NCI-H446 treated with DMSO at 0.1 percent for 48 hours (cell line): ENCODE results near the gene BCR.

Experiments used
- DNase-seq: peaks from one replicate; lab custom pipeline; 2025; lab: John Stamatoyannopoulos, UW

The BCR gene

GRCh38 chr22:23176645-23177027 is 3.7 kb upstream of the BCR start:
- DNase-seq: no peak

- DNase-seq: no peak
Observed at GRCh38 chr22:23177197-23177596, 3.1 kb upstream of the BCR start.

- peak; percentile 35 for DNase-seq
Observed at GRCh38 chr22:23178512-23179254, 1.6 kb upstream of the BCR start.

DNA sequence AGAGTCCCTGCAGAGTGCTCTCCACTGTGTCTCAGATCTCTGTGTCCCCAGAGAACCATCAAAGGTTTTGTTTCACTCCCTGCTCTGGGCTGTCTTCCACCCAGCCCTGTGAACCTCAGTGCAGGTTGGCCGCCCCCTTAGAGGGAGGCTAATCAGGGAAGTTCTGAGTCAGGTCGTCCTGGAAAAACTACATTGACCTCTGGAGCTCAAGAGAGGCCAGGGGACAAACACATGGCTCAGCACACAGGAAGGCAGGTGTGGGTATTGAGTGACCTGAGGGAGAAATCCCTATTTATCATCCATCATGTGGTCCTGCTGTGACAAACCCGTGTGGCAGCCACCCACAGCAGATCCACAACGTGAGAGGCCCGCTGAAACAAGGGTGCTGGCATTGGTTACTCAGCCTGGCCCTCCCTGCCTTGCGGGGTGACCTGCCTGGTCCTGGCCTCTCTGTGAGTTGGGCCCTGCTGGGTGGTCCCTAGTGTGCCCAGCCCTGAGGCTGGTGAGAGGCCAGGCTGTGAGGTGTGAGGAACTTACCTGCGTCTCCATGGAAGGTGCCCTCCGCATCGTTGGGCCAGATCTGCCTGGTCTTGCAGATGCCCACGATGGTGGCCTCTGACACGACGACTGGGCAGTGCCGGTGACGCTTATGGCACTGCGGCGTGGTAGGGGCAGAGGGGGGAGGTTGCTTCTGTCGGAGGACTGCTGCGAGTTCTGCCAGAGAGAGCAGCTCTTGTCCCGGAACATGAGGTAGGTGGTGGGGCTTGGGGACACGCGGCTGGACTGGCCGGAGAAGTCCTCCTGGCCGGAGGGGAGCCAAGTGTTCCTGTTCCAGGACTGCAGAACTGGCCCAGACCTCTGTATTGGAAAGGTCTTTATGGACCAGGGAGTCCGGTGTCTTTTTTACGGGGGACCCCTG is 669 bp upstream of the BCR start:
- no peak for DNase-seq

DNA sequence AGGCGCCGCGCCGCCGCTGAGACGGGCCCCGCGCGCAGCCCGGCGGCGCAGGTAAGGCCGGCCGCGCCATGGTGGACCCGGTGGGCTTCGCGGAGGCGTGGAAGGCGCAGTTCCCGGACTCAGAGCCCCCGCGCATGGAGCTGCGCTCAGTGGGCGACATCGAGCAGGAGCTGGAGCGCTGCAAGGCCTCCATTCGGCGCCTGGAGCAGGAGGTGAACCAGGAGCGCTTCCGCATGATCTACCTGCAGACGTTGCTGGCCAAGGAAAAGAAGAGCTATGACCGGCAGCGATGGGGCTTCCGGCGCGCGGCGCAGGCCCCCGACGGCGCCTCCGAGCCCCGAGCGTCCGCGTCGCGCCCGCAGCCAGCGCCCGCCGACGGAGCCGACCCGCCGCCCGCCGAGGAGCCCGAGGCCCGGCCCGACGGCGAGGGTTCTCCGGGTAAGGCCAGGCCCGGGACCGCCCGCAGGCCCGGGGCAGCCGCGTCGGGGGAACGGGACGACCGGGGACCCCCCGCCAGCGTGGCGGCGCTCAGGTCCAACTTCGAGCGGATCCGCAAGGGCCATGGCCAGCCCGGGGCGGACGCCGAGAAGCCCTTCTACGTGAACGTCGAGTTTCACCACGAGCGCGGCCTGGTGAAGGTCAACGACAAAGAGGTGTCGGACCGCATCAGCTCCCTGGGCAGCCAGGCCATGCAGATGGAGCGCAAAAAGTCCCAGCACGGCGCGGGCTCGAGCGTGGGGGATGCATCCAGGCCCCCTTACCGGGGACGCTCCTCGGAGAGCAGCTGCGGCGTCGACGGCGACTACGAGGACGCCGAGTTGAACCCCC is 798 bp downstream of the BCR start:
- no peak for DNase-seq

DNA sequence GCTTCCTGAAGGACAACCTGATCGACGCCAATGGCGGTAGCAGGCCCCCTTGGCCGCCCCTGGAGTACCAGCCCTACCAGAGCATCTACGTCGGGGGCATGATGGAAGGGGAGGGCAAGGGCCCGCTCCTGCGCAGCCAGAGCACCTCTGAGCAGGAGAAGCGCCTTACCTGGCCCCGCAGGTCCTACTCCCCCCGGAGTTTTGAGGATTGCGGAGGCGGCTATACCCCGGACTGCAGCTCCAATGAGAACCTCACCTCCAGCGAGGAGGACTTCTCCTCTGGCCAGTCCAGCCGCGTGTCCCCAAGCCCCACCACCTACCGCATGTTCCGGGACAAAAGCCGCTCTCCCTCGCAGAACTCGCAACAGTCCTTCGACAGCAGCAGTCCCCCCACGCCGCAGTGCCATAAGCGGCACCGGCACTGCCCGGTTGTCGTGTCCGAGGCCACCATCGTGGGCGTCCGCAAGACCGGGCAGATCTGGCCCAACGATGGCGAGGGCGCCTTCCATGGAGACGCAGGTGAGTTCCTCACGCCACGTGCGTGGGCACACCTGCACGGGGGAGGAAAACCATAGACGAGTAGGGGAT is 1.5 kb downstream of the BCR start:
- DNase-seq: no peak

GRCh38 chr22:23182309-23183060 is 2.2 kb downstream of the BCR start:
- no peak for DNase-seq

GRCh38 chr22:23183061-23183698 is 2.9 kb downstream of the BCR start:
- no peak for DNase-seq

GRCh38 chr22:23184100-23184763 is 3.9 kb downstream of the BCR start:
- DNase-seq: no peak

DNA sequence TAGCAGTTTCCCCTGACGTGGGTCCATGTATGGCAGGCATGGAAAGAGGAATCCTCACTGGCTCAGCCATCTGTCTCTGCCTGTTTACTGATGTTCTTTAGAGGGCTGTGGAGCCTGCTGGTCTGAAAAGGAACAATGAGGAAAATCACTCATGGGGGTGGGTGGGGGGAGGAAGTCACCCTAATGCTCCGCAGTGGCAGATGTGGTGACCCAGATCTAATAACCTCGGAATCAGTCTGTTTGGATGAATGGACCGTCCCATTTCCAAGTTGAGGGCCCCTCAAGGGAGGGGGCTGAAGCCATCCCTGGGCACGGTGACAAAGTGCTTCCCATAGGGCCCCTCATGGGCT is 4.4 kb downstream of the BCR start:
- no peak for DNase-seq

DNA sequence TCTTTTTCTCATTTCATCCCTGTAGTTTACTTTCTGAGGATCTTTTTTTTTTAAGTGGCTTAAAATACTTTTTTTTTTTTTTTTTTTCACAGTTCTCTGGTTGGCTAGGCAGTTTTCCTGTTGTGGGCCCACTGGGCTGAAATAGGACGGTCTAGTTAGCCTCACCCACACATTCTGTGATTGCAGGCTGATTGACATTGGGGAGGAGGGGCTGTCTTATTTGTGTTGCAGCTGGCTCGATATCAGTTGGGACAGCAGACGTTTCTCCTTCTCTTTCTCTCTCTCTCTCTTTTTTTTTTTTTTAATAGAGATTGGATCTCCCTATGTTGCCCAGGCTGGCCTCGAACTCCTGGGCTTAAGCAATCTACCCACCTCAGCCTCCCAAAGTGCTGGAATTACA is 6.9 kb downstream of the BCR start:
- DNase-seq: no peak

- DNase-seq: no peak
Observed at GRCh38 chr22:23187871-23188700, 7.8 kb downstream of the BCR start.

DNA sequence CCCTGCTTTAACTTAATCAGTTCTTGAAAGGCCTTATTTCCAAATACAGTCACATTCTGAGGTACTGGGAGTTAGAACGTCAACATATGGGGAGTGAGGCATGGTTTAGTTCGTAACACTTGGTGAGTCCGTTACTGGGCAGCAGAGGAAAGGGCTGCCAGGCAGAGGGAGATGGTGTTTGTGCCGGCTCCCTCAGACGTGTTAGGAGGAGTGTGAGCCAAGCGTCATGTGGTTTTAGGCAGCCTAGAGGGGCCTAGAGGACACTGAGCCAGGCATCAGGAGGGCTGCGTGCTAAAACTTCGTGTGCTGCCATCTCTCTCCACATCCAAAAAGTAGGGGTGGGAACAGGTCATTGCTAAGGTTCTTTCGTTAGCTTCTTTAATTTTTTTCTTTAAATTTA is 10.2 kb downstream of the BCR start:
- DNase-seq: no peak

DNA sequence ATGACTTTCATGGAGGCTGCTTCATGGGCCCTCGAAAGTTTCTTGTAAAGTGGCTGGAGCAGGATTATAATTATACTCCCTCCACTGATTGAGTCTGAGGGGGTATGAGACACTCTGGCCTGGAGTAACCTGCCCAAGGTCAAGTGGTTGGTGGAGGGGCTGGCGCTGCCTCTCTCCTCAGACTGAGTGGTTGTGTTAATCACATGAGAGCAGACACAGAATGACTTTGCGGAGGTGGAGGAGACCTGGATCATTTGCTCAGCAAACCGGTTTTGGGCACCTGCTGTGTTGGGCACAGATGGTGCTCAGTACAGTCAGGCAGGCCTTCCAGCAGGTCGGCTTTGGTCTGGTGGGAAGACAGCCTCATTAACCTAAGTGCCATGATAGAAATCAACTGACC is 11.8 kb downstream of the BCR start:
- no peak for DNase-seq

GRCh38 chr22:23192558-23192957 is 12.2 kb downstream of the BCR start:
- no peak for DNase-seq

DNA sequence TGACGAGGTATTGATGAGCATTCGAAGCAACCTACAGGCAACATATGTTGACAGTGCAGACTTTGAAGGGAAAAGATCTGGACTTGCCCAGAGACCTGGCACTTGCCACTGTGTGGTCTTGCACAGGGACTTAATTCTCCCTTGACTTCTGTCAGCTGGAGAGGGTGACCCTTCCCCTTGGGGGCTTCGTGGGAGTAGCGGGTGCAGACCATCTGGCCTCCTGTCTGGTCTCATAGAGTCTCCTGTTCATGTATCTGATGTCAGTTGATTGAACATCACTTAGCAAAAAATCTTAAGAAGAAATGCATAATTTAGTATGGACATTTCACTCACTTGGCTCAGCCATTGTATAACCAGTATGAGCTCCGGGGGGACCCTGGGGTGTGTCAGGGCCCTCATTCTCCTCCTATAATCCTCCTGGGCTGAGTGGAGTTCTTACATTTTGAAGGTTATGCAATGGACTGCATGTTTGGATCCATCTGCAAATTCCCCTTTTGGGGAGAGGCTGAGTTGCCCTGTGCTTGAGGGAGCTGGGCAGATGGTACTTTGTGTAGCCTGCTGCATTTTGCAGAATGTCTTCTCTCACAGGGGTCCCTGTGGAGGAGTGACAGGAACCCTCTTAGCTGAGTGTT is 13.0 kb downstream of the BCR start:
- no peak for DNase-seq

GRCh38 chr22:23193882-23194281 is 13.6 kb downstream of the BCR start:
- no peak for DNase-seq

DNA sequence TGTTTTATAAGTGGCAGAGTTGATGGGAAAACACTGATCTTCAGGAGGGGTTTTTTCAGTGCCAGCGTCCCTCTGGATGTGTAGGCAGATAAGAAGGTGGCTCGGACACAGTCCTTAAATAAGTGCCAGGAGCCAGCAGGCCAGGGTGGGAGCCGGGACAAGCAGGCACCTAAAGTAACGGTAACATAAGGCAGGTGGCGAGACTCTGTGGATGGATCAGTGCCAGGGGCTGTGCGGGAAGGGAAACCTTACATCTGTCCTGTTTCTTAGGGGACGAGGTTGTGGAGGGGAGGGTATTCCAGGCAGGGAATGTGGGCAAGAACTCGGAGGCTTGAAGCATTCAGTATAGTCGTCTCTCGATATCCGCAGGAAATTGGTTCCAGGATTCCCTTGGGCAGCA is 15.9 kb downstream of the BCR start:
- DNase-seq: no peak

- DNase-seq: no peak
Observed at GRCh38 chr22:23197836-23198235, 17.5 kb downstream of the BCR start.
